Vagina (tissue), 2 donors: ENCODE measurements around the gene SMG7.

Source experiments
- CTCF ChIP-seq, 3 experiments: fragments of 450-650 bp in 2 of 3; fragments of 200-600 bp in 1 of 3; sonication (generic) in 1 of 3; IDR thresholded peaks; one replicate each; pipeline ENCODE4 v1.5.1; 2017 to 2019; ENCODE audit warnings: antibody characterized with exemption in 3 of 3, mild to moderate bottlenecking in 2 of 3, moderate library complexity in 2 of 3
- POLR2A ChIP-seq, 2 donors: fragments of 450-650 bp; IDR thresholded peaks; one replicate each; pipeline ENCODE4 v1.6.1; 2017; ENCODE audit warnings: antibody characterized with exemption in 2 of 2, mild to moderate bottlenecking in 2 of 2, moderate library complexity in 2 of 2
- POLR2AphosphoS5 ChIP-seq, 2 donors: sonication (generic); formaldehyde crosslinking; IDR thresholded peaks; one replicate each; pipeline ENCODE4 v1.9.0; 2017; ENCODE audit warnings: antibody characterized with exemption in 2 of 2, mild to moderate bottlenecking in 2 of 2, low read depth in 1 of 2; ENCODE audit not compliant: insufficient read depth in 1 of 2

- TF ChIP-seq CTCF (IDR thresholded peaks at IDR 0.05): no peak
- TF ChIP-seq POLR2AphosphoS5 (IDR thresholded peaks at IDR 0.05; ENCODE audit: insufficient read depth in 1 of 2, low read depth in 1 of 2): no peak
- no peak for TF ChIP-seq POLR2A (IDR thresholded peaks at IDR 0.05)
Observed at GRCh38 chr1:183553331-183553730, 81.0 kb downstream of the SMG7 start.
